Stimulated activated CD4-positive, alpha-beta T cell treated with anti-CD3 and anti-CD28 coated beads, Interleukin-12 subunit alpha, Interleukin-12 subunit beta, amount 100 ng/mL, for 48 hours (primary cell): ENCODE measurements around the gene PTPRN2.
"Not testable (repeated sequence)": the region's sequence is repeated elsewhere in the genome, so short reads cannot be mapped to it uniquely, and the experiment has no call there.

Experiments
- DNase-seq, 3 donors: peaks; one replicate each; pipeline ENCODE4 v3.0.0-alpha.2; 2020; ENCODE audit warnings: low read depth in 2 of 3, low spot score in 1 of 3

Gene PTPRN2

GRCh38 chr7:157670490-157671357, 916.9 kb downstream of the PTPRN2 start:
- no peak for DNase-seq

DNA sequence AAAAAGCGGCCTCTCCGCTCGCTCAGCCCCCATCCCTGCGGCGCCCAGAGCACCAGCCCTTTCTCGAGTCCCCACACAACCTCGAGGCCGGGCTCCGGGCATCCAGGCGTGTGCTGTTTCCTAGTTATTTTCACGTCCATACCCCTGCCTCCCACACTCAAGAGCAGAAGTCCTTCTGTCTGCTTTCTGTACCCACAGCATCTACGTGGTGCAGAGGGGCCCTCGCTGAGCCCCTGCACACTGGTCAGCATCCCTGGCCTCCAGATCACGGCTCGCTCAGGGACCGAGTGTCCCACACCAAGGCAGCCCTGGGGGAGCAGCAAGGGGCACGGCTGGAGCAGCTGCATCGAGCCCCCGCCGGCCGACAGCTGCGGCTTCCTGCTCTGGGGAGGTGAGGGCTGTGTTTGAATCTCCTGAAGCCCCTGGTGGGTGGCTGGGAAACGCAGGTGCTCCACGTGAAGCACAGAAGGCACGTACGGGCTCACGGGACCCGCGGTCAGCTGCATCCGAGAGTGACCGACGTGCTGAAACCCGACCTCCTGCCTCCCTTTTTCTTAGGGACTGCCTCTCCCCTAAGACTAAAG, 917.8 kb downstream of the PTPRN2 start:
- DNase-seq: no peak

DNA sequence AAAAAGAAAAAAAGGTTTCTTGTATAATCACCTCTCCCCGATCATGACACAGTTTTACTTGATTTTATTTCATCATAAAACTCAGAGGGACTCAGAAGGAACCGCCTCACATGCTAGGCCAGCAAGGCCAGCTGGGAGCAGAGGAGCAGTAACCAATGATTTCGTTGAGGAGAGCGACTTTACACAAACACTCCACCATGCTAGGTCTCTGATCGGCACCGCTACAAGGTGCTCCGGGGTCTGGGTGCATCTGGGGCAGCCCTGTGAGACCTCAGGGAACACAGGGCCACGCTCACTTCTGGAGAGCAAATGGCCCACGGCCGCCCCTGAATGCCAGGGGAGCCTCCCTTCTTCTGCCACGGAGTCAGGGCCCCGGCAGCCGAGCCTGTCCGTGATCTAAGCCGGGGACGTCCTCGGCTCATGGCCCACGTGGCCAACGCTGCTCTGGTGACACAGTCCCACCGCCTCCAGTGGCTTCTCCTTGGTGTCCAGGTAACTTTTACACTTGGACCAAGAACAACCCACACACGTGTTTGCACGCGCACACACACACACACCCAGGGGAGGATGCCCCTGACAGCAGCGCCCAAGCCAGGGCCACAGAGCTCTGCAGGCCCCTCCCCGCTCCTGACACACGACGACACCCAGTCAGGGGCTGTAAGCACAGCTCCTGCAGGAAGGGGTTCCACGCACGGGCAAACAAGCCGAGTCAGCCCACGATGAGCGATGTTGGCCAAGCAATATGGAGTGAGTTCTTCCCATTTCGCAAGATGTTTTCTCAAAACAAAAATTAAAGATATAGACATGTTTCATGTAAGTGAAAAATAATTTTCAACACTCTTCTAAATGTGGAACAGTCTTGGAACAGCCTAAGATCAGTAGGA, 918.5 kb downstream of the PTPRN2 start:
- DNase-seq: no peak

GRCh38 chr7:157668221-157668883, 919.3 kb downstream of the PTPRN2 start:
- DNase-seq: no peak

GRCh38 chr7:157667731-157668130, 919.9 kb downstream of the PTPRN2 start:
- DNase-seq: no peak

DNA sequence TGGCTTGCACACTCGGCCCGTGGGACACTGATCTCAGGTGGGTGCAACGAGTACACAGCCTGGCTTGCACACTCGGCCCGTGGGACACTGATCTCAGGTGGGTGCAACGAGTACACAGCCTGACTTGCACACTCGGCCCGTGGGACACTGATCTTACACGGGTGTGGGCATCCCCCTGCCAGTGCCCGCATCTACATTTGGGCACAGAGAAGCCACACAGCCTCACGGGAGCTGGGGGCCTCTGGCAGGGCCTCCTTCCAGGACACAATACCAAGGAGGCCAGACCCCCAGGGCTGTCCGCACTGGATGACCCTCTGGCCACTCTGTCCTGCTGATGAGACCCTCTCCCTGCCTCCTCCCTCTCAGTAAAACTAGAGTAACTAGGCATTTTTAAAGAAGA, 920.4 kb downstream of the PTPRN2 start:
- DNase-seq: no peak

GRCh38 chr7:157666530-157667040, 921.0 kb downstream of the PTPRN2 start:
- no peak for DNase-seq

- not testable (repeated sequence) for DNase-seq
These were observed 922.0 kb downstream of the PTPRN2 start for GRCh38 chr7:157665634-157665988.

DNA sequence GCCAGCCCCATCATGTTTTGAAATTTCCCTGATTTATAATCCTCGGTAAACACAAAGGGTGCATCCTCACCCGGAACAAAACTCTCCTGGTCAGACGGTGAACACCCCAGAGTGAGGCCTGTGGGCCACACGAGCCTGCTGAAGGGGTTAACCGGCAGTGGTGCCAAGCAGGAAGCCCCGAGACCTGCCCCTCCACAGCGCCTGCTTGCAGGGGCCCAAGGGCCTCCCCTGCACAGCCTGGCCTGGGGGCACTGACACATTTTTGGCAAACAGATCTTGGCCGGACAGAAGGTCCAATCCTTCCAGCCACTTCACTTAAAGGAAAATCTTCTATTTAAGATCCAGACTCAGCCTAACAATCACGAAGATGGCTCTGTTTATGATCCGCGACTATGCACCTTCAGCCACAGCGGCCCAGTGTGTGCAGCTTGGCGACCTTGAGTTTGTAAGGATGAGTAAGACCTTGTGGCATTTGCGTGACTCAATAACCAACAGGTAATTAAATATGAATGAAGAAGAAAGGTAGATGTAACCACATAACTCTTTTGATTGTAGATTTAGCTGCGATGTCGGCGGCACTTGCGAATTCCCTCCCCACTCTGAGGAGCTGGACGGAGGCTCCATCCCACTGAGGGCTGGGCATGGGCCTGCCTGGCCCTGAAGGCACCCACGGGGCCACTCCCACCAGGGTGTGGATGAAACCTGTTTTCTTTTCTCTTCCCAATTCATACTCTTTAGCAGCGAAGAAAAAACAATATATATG, 922.6 kb downstream of the PTPRN2 start:
- no peak for DNase-seq

GRCh38 chr7:157664034-157664433, 923.6 kb downstream of the PTPRN2 start:
- DNase-seq: no peak

DNA sequence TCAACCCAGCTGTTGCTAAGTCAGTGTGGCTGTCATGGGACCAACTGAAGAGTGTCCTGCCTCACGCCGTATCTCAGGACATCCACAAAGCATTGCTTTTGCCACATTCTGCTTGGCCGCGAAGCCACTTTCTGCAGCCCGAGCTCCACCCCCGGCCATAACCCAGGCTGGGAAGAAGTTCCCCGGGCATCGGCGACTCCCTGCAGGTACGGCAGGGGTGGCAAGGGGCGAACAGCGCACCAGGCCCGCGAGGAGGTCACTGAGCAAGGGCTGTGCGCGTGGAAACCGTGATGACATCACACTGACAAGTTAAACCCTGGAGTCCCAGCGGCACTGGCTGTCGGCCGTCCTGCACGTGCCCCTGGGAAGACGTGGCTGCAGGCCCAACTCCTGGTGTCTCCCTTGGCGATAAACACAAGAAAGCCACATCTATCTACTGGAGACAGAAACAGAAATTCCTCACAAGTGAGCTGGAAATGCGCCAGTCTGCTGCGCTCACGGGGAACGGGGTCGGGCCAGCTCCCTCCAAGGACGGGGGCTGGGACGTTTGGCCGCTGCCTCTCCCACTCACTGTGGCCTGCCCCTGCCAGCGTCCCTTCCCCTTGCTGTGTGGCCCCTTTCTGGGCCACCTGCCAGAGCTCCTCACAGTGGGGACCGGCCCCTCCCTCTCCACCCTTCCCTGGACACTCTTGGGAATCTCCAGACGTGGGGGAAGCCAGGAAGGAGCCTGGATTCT, 924.5 kb downstream of the PTPRN2 start:
- no peak for DNase-seq

GRCh38 chr7:157662110-157662791, 925.4 kb downstream of the PTPRN2 start:
- no peak for DNase-seq

- DNase-seq: no peak
These were observed 926.0 kb downstream of the PTPRN2 start for GRCh38 chr7:157661611-157661975.

GRCh38 chr7:157660971-157661610, 926.5 kb downstream of the PTPRN2 start:
- no peak for DNase-seq

DNA sequence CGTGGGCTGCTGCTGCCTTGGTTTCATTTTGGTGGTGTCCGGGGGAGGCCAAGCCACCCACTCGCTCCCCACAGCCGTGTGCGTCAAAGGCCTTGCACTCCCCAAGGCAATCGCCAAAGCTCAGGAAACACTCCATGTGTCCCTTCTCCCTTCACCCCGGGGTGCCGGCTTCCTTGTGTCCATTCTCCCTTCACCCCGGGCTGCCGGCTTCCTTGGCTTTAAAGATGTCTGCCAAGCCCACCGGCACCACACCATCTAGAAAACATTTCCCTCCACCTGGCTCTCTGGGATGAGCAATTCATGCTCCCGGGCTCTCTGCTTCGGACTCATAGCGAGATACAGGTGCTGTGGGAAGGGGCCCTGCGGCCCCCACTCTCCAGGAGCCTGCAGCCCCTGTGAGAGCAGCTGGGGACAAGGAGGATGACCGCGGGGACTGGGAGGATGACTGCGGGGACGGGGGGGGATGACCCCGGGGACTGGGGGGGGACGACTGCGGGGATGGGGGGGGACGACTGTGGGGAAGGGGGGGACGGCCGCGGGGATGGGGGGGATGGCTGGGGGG, 928.7 kb downstream of the PTPRN2 start:
- DNase-seq: no peak

DNA sequence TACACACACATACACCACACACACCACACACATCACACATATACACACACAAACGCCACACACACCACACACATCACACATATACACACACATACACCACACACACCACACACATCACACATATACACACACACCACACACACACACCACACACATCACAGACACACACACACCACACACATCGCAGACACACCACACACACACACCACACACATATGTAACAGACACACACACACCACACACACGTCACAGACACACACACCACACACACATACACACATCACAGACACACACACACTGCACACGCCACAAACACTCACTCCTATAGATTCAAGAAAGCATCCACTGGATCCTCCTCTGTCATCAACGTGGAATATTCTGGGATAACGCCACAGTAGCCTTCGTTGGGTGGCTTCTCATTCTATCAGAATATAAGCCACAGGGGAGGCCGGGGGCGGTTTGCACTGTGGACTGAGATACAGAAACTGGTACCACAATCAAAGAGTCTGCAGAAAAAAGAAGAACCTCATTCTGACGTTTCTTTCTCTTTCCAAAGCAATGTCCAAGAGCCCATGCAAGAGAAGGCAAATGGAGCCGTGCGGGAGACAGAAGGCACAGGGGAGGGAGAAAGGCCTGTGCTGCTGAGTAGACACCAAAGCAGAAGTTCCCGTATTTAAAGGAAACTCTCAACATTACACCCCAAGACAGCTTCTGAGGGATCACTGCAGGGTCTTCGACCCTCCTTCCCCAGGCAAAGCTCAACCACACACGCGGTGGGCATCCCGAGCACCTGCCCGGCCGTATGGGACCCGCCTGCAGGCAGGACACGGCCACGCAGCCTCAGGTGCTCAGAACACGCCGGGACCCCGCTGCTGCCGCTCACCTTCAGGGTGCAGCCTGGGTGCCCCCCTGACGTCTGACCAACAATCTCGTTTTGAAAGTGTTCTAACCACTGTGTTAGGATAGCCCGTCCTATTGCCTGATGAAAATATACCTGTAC, 929.6 kb downstream of the PTPRN2 start:
- DNase-seq: no peak

GRCh38 chr7:157656195-157656769, 931.3 kb downstream of the PTPRN2 start:
- no peak for DNase-seq
